RCC 7860 (cell line): ENCODE measurements around the gene PSD2.

Experiments
- DNase-seq: peaks from one replicate; pipeline ENCODE4 v3.0.0-alpha.2; 2015; ENCODE audit warnings: low spot score
- FAIRE-seq: peaks from 2 replicates; lab custom pipeline; 2012; peaks lifted over from hg19 to GRCh38; lab: Jason Lieb, UNC

PSD2 gene

GRCh38 chr5:139810341-139811273, 15.0 kb downstream of the PSD2 start:
- FAIRE-seq, result no peak

GRCh38 chr5:139811274-139811607, 15.6 kb downstream of the PSD2 start:
- FAIRE-seq (no peak), DNase-seq (no peak)

More at GRCh38 chr5:139810341-139811273, 15.0 kb downstream of the PSD2 start:
- DNase-seq, result no peak

- DNase-seq, result no peak
- FAIRE-seq, result no peak
These were observed 16.7 kb downstream of the PSD2 start for GRCh38 chr5:139812323-139812722.

DNA sequence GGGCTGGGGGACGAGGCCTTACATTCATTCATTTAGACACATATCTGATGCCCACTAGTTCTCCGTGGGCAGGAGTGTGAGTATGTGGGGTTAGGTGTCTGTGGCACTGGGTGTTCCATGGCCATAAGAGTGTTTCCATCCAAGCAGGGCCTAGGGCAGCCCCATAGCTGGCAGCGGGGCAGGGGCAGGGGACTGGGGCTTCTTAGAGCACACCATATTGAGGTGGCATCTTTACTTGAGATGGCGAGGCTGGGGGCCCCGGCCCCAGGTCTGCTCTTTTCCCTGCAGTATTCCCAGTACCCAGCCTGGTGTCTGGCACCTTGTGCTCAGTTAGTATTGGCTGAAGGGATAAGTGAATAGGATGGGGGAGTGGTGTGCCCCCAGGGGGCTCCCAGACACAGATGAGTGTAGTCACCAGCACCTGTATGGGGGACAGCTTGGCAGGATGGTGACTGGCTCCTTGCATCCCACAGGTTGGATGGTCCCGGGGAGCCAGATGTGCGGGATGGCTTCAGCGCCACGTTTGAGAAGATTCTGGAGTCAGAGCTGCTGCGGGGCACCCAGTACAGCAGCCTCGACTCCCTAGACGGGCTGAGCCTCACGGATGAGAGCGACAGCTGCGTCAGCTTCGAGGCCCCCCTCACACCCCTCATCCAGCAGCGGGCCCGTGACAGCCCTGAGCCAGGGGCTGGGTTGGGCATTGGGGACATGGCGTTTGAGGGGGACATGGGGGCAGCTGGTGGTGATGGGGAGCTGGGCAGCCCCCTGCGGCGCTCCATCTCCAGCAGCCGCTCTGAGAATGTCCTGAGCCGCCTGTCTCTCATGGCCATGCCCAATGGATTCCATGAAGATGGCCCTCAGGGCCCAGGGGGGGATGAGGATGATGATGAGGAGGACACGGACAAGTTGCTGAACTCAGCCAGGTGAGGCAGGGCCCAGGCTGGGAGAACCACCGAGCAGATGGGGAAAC, 17.5 kb downstream of the PSD2 start:
- no peak for FAIRE-seq

DNA sequence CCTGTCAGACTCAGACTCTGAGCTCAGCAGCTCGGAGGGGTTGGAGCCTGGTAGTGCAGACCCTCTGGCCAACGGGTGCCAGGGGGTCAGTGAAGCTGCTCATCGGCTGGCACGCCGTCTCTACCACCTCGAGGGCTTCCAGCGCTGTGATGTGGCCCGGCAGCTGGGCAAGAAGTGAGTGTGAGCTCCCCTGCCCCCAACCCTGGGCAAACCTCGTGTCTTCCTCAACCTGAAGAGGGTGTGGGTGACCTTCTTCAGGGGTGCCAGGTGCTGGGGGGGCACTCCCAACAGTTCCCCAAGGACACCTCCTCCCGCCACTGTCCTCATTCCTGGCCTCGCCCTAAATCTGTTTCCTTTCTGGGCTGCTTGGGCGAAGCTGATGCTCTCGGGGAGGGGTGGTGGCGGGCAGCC, 18.6 kb downstream of the PSD2 start:
- DNase-seq (no peak), FAIRE-seq (no peak)

More for the DNA sequence above, 17.5 kb downstream of the PSD2 start:
- no peak for DNase-seq

GRCh38 chr5:139814704-139815280, 19.2 kb downstream of the PSD2 start:
- DNase-seq, result no peak
- FAIRE-seq, result no peak

- FAIRE-seq, result no peak
- no peak for DNase-seq
These were observed 21.0 kb downstream of the PSD2 start for GRCh38 chr5:139816566-139816965.

DNA sequence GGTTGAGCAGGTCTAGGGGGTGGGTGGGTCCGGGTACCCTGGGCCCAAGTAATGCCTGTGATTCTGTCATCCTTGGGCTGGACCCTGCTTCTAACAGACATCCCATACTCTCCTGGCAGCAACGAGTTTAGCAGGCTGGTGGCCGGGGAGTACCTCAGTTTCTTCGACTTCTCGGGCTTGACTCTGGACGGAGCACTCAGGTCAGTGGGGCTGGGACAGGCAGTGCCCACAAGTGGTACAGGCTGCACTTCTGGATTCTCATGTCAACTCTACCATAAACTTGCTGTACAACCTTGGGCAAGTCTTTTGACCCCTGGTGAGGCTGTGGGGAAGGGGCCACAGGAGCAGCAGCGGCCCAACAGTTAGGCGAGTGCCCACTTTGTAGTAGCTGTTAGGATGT, 21.8 kb downstream of the PSD2 start:
- no peak for FAIRE-seq
- no peak for DNase-seq

- FAIRE-seq, result no peak
- DNase-seq, result no peak
These were observed 22.4 kb downstream of the PSD2 start for GRCh38 chr5:139817970-139818369.

DNA sequence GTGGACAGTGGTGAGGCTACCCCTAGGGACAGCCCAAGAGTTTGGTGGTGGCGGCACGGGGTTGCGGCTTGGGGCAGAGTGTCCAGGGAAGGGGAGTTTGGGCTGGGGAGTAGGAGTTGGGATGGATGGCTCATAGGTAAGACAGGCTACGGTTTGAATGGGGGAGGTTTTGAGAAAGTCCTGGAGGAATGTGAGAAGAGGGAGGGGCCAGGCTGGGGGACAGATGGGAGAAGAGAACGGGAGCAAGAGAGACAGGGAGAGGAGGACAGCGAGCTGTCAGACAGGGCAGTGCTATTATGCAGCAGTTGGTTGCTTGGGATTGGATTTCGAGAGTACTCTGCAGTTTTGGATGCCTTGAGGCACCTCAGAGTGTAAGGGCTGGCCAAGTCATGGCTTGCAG, 24.5 kb downstream of the PSD2 start:
- DNase-seq (no peak), FAIRE-seq (no peak)

- FAIRE-seq (no peak), DNase-seq (no peak)
These were observed 25.0 kb downstream of the PSD2 start for GRCh38 chr5:139820606-139821005.

DNA sequence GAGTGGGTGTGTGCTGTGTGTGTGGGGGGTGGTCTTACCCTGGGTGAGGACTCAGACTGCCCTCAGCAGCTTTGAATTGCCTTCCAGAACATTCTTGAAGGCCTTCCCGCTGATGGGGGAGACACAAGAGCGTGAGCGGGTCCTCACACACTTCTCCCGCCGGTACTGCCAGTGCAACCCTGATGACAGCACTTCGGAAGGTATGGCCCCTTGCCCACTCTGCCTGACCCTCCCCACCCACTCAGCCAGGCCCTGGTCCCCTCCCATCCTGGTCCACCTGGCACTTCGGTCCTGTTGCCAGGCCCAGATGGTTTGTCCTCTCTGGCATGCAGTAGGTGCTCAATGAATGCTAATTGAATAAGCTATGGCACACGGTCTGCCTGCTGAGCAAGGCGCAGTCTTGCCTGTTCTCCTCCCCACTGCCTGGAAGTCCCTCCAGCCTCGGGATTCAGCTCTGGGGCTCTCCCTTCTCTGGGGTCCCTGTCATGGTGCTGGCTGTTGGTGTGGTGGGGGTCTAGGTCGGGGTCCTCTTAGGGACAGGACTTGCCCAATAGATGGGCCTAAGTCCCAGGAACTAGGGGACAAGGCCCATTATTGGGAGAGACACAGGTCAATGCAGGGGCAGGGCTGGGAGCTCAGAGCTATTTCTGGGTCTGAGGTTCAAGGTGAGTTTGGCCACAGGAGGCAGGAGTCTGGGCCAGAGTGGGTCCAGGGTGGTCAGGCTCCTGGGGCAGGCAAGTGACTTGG, 26.4 kb downstream of the PSD2 start:
- DNase-seq, result no peak

GRCh38 chr5:139822553-139823425, 27.2 kb downstream of the PSD2 start:
- no peak for DNase-seq
- FAIRE-seq, result no peak

More for the DNA sequence above, 26.4 kb downstream of the PSD2 start:
- FAIRE-seq, result no peak

DNA sequence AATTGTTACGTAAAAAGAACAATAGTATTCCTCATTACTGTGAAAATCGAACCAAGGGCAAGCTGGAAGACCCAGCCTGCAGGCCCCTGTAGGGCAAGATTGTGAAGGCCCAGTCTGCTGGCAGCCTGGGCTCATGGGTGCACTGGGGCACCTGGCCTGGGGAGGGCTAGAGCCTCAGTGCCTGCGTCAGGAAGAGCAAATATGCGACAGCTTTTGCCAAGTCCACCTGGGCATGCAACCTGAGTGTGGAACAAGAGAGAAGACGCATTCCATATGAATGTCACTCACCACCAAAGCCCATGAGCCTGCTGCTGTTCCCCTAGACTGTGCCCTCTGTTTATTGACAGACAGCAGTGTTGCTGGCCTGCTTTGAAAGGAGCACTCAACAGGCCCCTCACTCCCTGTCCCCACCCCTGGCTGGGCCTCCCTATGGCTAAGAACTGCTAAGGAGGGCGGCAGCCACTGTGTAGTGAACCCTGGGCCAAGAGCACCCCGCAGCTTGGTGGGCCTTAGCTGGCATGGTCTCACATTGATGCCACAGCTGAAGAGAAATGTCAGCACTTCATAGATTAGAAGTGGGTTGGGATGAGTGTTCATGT, 28.2 kb downstream of the PSD2 start:
- FAIRE-seq, result no peak
- no peak for DNase-seq

- FAIRE-seq, result no peak
- DNase-seq, result no peak
These were observed 30.1 kb downstream of the PSD2 start for GRCh38 chr5:139825690-139826089.

GRCh38 chr5:139828207-139828895, 32.7 kb downstream of the PSD2 start:
- FAIRE-seq (no peak), DNase-seq (no peak)

- FAIRE-seq (no peak), DNase-seq (no peak)
These were observed 33.9 kb downstream of the PSD2 start for GRCh38 chr5:139829471-139829870.

DNA sequence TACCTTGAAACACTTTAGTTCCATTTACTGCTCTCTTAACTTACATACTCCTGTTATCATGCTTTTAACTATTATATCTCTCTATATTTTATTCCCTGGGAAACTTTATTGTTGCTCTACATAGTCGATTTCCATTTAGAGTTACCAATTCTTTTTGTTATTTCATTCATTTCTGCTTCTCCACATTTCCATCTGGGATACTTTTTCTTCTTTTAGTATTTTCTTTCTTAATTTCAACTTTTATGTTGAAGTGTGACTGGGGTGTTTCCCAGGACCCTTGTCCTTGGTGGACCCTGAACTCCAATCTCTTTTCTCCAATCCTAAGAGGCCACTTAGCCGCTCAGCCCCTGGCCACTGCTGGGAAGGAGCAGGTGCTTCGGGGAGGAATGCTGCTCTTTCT, 36.0 kb downstream of the PSD2 start:
- DNase-seq (no peak), FAIRE-seq (no peak)

DNA sequence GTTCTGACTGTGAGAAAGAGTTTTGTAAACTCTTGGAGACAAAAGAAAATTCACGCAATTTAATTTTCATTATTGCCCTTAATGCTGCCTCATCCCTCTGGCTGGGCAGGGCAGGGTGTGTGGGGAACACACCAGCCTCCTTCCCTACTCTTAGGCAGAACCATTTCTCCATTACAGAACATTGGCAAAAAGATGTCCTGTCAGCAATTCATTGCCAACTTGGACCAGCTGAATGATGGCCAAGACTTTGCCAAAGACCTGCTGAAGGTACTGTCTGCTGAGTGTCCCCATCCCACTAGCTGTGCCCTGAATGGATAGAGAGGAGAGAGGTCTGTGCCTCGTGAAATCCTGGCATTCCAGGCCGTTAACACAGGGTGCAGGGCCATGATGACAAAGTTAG, 37.9 kb downstream of the PSD2 start:
- DNase-seq (no peak), FAIRE-seq (no peak)
